Liver (tissue), 9 donors: ENCODE data around the gene PLAC8. TPM values are rescaled to one million over a fixed set of nuclear protein-coding genes. Genes with fewer than 3 reads are reported as not detected.
"Not testable (repeated sequence)": the region's sequence is repeated elsewhere in the genome, so short reads cannot be mapped to it uniquely, and the experiment has no call there.

Source experiments
- DNase-seq: peaks from one replicate; pipeline ENCODE4 v3.0.0-alpha.2; 2017; ENCODE audit warnings: low spot score
- H3K27ac ChIP-seq, 2 donors: one replicate each; pipeline ENCODE4 v1.7.0; 2013; ENCODE audit warnings: inconsistent platforms in 2 of 2, low read length in 2 of 2, control low read depth in 1 of 2, low read depth in 1 of 2, mild to moderate bottlenecking in 1 of 2
- H3K27me3 ChIP-seq, 4 donors: one replicate each; pipeline versions ENCODE4 v1.6.1 to v1.7.0; 2013; ENCODE audit warnings: low read length in 3 of 4, inconsistent platforms in 1 of 4, mild to moderate bottlenecking in 1 of 4, moderate library complexity in 1 of 4; ENCODE audit not compliant: control insufficient read depth in 4 of 4, insufficient read depth in 4 of 4
- H3K36me3 ChIP-seq, 4 donors: one replicate each; pipeline versions ENCODE4 v1.6.1 to v1.7.0; 2013; ENCODE audit warnings: low read length in 3 of 4, mild to moderate bottlenecking in 3 of 4, low read depth in 1 of 4, moderate library complexity in 1 of 4; ENCODE audit not compliant: control insufficient read depth in 4 of 4, insufficient read depth in 3 of 4
- H3K4me1 ChIP-seq, 4 donors: one replicate each; pipeline versions ENCODE4 v1.6.1 to v1.7.0; 2013; ENCODE audit warnings: low read length in 3 of 4, mild to moderate bottlenecking in 3 of 4, moderate library complexity in 1 of 4; ENCODE audit not compliant: control insufficient read depth in 4 of 4, insufficient read depth in 4 of 4
- H3K4me3 ChIP-seq, 3 donors: one replicate each; pipeline versions ENCODE4 v1.6.1 to v1.7.0; 2013; ENCODE audit warnings: low read length in 3 of 3, control low read depth in 1 of 3, low read depth in 1 of 3, mild to moderate bottlenecking in 1 of 3
- H3K9ac ChIP-seq, 2 donors: one replicate each; pipeline ENCODE4 v1.7.0; 2013; ENCODE audit warnings: low read length in 2 of 2, mild to moderate bottlenecking in 2 of 2, moderate library complexity in 2 of 2, control low read depth in 1 of 2, low read depth in 1 of 2
- H3K9me3 ChIP-seq, 4 donors: one replicate each; pipeline versions ENCODE4 v1.6.1 to v1.7.0; 2013; ENCODE audit warnings: low read length in 3 of 4; ENCODE audit not compliant: control insufficient read depth in 4 of 4
- EGR1 ChIP-seq, 2 donors: IDR thresholded peaks; 2 replicates each; pipeline ENCODE4 v1.6.1; 2016 to 2018; ENCODE audit warnings: antibody characterized with exemption in 2 of 2, low read depth in 2 of 2
- FOXA1 ChIP-seq: IDR thresholded peaks from 2 replicates; pipeline ENCODE4 v1.6.1; 2016; ENCODE audit warnings: antibody characterized with exemption
- FOXA2 ChIP-seq: IDR thresholded peaks from 2 replicates; pipeline ENCODE4 v1.6.1; 2016; ENCODE audit warnings: antibody characterized with exemption
- GABPA ChIP-seq, 2 donors: IDR thresholded peaks in 1 of 2; conservative IDR thresholded peaks in 1 of 2; 2 replicates each; pipeline ENCODE4 v1.6.1; 2016; ENCODE audit warnings: antibody characterized with exemption in 2 of 2, mild to moderate bottlenecking in 1 of 2, moderate library complexity in 1 of 2
- HNF4A ChIP-seq, 2 donors: conservative IDR thresholded peaks; 2 replicates each; pipeline ENCODE4 v1.6.1; 2016; ENCODE audit warnings: antibody characterized with exemption in 2 of 2, mild to moderate bottlenecking in 2 of 2
- HNF4G ChIP-seq: IDR thresholded peaks from 2 replicates; pipeline ENCODE4 v1.6.1; 2016; ENCODE audit warnings: antibody characterized with exemption
- JUND ChIP-seq, 2 donors: IDR thresholded peaks; 2 replicates each; pipeline ENCODE4 v1.6.1; 2016; ENCODE audit warnings: antibody characterized with exemption in 2 of 2
- NR2F2 ChIP-seq: IDR thresholded peaks from 2 replicates; pipeline ENCODE4 v1.6.1; 2016; ENCODE audit warnings: antibody characterized with exemption
- RXRA ChIP-seq, 2 donors: IDR thresholded peaks; 2 replicates each; pipeline ENCODE4 v1.6.1; 2017 to 2018; ENCODE audit warnings: antibody characterized with exemption in 2 of 2, mild to moderate bottlenecking in 1 of 2
- SP1 ChIP-seq: IDR thresholded peaks from 2 replicates; pipeline ENCODE4 v1.6.1; 2018; ENCODE audit warnings: antibody characterized with exemption, mild to moderate bottlenecking
- TAF1 ChIP-seq: conservative IDR thresholded peaks from 2 replicates; pipeline ENCODE4 v1.6.1; 2016; ENCODE audit warnings: antibody characterized with exemption, mild to moderate bottlenecking
- YY1 ChIP-seq: IDR thresholded peaks from 2 replicates; pipeline ENCODE4 v1.6.1; 2016; ENCODE audit warnings: antibody characterized with exemption, mild to moderate bottlenecking
- WGBS: extraction: QIAGEN DNeasy Blood & Tissue Kit; methylation state at CpG from one replicate; pipeline ENCODE4 v1.1.7; 2013; 5-methylcytosine and 5-hydroxymethylcytosine counted together
- polyA plus RNA-seq, 2 donors: library from polyadenylated mRNA; stranded (reverse) in 1 of 2; unstranded in 1 of 2; fragments of 200-250 nt in 1 of 2; fragments of >200 nt in 1 of 2; fragmentation: Nextera tagmentation in 1 of 2; extraction: Ambion mirVana in 1 of 2; gene quantifications; one replicate each; pipeline versions ENCODE4 v1.2.1 to v1.2.3, GENCODE V29; 2013 to 2015
- total RNA-seq, 2 donors: library from RNA; depleted of rRNA; stranded (reverse); fragments of >200 nt; gene quantifications; one replicate each; pipeline ENCODE4 v1.2.3, GENCODE V29; 2014
- TF ChIP-seq, protein P1 (sequence below): IDR thresholded peaks from 2 replicates; pipeline ENCODE4 v1.6.1; 2016; ENCODE audit warnings: antibody characterized with exemption
- TF ChIP-seq, protein P2 (sequence below): IDR thresholded peaks from 2 replicates; pipeline ENCODE4 v1.6.1; 2016; ENCODE audit warnings: antibody characterized with exemption, mild to moderate bottlenecking
- TF ChIP-seq, protein P3 (sequence below): fragments of 150-350 bp; IDR thresholded peaks from 2 replicates; pipeline ENCODE4 v1.5.1; 2017; ENCODE audit warnings: improper control_type of control experiment, low read depth, low read length; ENCODE audit not compliant: missing input control
- donor health status: healthy.
- donor health status: healthy.
- donor health status: healthy.
- donor health status: healthy.
- donor health status: healthy.

PLAC8 gene
- total and polyA plus RNA-seq, 4 donors = 8.1 to 63.2 (median 14.2) TPM

DNA sequence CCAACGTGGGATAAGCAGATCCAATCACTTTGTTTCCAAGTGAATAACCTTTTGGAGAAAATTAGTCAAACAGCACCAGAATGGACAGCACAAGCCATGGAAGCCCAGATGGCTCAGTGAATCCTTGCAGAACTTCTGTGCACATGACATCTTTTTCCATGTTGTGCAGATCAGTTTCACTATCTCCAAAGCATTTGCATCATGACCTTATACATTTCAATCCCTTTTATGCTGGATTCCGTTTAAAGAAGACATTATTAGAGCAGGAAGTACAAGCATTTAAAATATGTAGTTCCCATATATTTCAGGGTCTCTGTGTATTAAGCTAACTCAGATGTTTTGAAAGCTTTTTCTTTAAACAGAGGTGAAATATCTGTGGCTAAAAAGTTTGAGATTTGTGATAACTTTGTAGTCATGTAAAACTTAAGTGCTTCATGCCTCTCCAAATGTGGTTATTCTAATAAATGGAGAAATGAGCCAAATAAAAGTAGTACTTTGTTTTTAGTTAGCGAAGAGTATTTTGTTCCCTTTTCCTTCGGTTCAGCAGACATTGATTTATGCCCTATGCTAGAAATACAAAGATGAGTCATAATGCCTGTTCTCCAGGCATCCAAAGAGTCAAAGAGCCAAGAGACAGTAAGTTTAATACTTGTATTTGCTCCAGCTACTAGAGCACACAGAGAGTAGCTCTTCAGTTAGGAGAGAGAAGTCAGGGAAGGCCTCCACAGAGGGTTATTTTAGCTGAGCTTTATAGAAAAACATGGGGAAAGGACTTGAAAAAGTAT, 39.0 kb downstream of the PLAC8 start:
- 79% methylated on average over 4 of the region's 4 CpGs for WGBS
- no peak overlapping the region for H3K4me3 ChIP-seq
- H3K36me3 ChIP-seq = peaks cover 9 to 11% (median 10%) of the 10 kb centered on the region in 4 donors
- DNase-seq = no peak
- no peak overlapping the region for H3K9ac ChIP-seq
- TF ChIP-seq FOXA1 = no peak
- TF ChIP-seq SP1 = no peak
- no peak for TF ChIP-seq HNF4A (conservative IDR thresholded peaks at IDR 0.05)
- TF ChIP-seq NR2F2 = no peak
- no peak for TF ChIP-seq YY1
- no peak for TF ChIP-seq JUND (IDR thresholded peaks at IDR 0.05)
- TF ChIP-seq HNF4G = no peak
- no peak for TF ChIP-seq RXRA (IDR thresholded peaks at IDR 0.05)
- TF ChIP-seq EGR1 (IDR thresholded peaks at IDR 0.05; ENCODE audit: low read depth in 2 of 2) = no peak
- TF ChIP-seq GABPA (IDR thresholded peaks at IDR 0.05 in 1 of 2, conservative IDR thresholded peaks at IDR 0.05 in 1 of 2) = no peak
- TF ChIP-seq TAF1 = no peak
- TF ChIP-seq, protein P1, sequence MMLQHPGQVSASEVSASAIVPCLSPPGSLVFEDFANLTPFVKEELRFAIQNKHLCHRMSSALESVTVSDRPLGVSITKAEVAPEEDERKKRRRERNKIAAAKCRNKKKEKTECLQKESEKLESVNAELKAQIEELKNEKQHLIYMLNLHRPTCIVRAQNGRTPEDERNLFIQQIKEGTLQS = no peak
- no peak for TF ChIP-seq FOXA2
- TF ChIP-seq, protein P2, sequence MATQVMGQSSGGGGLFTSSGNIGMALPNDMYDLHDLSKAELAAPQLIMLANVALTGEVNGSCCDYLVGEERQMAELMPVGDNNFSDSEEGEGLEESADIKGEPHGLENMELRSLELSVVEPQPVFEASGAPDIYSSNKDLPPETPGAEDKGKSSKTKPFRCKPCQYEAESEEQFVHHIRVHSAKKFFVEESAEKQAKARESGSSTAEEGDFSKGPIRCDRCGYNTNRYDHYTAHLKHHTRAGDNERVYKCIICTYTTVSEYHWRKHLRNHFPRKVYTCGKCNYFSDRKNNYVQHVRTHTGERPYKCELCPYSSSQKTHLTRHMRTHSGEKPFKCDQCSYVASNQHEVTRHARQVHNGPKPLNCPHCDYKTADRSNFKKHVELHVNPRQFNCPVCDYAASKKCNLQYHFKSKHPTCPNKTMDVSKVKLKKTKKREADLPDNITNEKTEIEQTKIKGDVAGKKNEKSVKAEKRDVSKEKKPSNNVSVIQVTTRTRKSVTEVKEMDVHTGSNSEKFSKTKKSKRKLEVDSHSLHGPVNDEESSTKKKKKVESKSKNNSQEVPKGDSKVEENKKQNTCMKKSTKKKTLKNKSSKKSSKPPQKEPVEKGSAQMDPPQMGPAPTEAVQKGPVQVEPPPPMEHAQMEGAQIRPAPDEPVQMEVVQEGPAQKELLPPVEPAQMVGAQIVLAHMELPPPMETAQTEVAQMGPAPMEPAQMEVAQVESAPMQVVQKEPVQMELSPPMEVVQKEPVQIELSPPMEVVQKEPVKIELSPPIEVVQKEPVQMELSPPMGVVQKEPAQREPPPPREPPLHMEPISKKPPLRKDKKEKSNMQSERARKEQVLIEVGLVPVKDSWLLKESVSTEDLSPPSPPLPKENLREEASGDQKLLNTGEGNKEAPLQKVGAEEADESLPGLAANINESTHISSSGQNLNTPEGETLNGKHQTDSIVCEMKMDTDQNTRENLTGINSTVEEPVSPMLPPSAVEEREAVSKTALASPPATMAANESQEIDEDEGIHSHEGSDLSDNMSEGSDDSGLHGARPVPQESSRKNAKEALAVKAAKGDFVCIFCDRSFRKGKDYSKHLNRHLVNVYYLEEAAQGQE = no peak
- TF ChIP-seq, protein P3, sequence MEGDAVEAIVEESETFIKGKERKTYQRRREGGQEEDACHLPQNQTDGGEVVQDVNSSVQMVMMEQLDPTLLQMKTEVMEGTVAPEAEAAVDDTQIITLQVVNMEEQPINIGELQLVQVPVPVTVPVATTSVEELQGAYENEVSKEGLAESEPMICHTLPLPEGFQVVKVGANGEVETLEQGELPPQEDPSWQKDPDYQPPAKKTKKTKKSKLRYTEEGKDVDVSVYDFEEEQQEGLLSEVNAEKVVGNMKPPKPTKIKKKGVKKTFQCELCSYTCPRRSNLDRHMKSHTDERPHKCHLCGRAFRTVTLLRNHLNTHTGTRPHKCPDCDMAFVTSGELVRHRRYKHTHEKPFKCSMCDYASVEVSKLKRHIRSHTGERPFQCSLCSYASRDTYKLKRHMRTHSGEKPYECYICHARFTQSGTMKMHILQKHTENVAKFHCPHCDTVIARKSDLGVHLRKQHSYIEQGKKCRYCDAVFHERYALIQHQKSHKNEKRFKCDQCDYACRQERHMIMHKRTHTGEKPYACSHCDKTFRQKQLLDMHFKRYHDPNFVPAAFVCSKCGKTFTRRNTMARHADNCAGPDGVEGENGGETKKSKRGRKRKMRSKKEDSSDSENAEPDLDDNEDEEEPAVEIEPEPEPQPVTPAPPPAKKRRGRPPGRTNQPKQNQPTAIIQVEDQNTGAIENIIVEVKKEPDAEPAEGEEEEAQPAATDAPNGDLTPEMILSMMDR = no peak
- no peak overlapping the region for H3K27ac ChIP-seq
- no peaks in the 10 kb centered on the region for H3K4me1 ChIP-seq
- H3K27me3 ChIP-seq = no peaks in the 10 kb centered on the region
- no peaks in the 10 kb centered on the region for H3K9me3 ChIP-seq

DNA sequence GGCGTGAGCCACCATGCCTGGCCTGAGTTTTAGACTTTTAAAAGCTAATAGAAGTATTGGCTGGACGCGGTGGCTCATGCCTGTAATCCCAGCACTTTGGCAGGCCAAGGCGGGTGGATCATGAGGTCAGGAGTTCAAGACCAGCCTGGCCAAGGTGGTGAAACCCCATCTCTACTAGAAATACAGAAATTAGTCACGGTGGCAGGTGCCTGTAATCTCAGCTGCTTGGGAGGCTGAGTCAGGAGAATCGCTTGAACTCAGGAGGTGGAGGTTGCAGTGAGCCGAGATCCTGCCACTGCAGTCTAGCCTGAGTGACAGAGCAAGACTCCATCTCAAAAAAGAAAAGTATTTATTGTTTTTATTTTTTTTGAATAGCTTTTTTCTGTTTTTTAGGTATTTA, 39.7 kb downstream of the PLAC8 start:
- not testable (repeated sequence) for DNase-seq, H3K27me3 ChIP-seq, H3K9me3 ChIP-seq, H3K9ac ChIP-seq, H3K4me1 ChIP-seq, H3K27ac ChIP-seq, H3K4me3 ChIP-seq
- WGBS = 94% methylated on average over 7 of the region's 7 CpGs
- peaks cover 9 to 18% (median 11%) of the 10 kb centered on the region in 4 donors for H3K36me3 ChIP-seq
